GM12891 (cell line): ENCODE results near the gene FLNC.

ENCODE experiments used
- DNase-seq: peaks from one replicate; pipeline ENCODE4 v3.0.0; 2011; ENCODE audit warnings: low spot score; ENCODE audit not compliant: insufficient read length
- FAIRE-seq: peaks from 2 replicates; lab custom pipeline; 2011; peaks lifted over from hg19 to GRCh38; lab: Jason Lieb, UNC
- PAX5 ChIP-seq: IDR thresholded peaks from 2 replicates; pipeline ENCODE4 v1.6.1; 2011; ENCODE audit warnings: low read length, moderate library complexity, mild to moderate bottlenecking; ENCODE audit not compliant: insufficient read depth, severe bottlenecking
- POLR2A ChIP-seq: IDR thresholded peaks from 2 replicates; pipeline ENCODE4 v1.6.1; 2011; ENCODE audit warnings: low read depth, low read length, control low read depth
- POLR2AphosphoS5 ChIP-seq: IDR thresholded peaks from 2 replicates; pipeline ENCODE4 v1.6.1; 2011; ENCODE audit warnings: low read depth, low read length, control low read depth
- POU2F2 ChIP-seq: IDR thresholded peaks from 2 replicates; pipeline ENCODE4 v1.6.1; 2011; ENCODE audit warnings: low read depth, mild to moderate bottlenecking, control low read depth, low read length, moderate library complexity
- SPI1 ChIP-seq: IDR thresholded peaks from 2 replicates; pipeline ENCODE4 v1.6.1; 2011; ENCODE audit warnings: low read depth, low read length, control low read depth
- TAF1 ChIP-seq: IDR thresholded peaks from 2 replicates; pipeline ENCODE4 v1.6.1; 2011; ENCODE audit warnings: low read depth, low read length, control low read depth

FLNC gene

DNA sequence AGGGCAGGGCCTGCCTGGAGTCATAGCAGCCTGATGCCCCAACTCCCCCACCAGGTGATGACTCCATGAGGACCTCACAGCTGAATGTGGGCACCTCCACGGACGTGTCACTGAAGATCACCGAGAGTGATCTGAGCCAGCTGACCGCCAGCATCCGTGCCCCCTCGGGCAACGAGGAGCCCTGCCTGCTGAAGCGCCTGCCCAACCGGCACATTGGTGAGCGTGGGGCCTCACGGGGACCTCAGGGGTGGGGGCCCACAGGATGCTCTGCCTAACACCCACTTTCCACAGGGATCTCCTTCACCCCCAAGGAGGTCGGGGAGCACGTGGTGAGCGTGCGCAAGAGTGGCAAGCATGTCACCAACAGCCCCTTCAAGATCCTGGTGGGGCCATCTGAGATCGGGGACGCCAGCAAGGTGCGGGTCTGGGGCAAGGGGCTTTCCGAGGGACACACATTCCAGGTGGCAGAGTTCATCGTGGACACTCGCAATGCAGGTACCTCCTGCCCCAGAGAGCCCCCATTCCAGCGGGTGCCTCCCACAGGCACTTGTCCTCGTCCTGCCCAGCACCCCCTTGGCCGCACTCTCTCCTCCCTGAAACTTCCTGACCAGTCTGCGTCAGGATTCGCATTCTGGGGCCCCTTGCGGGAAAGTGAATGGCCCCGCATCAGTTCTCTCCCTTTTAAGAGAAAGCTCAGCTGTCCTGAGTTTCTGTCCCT is 22.5 kb downstream of the FLNC start:
- TF ChIP-seq POLR2A (no peak), POLR2AphosphoS5 (no peak), SPI1 (no peak), TAF1 (no peak), PAX5 (no peak), POU2F2 (no peak)
- FAIRE-seq (no peak), DNase-seq (no peak)

DNA sequence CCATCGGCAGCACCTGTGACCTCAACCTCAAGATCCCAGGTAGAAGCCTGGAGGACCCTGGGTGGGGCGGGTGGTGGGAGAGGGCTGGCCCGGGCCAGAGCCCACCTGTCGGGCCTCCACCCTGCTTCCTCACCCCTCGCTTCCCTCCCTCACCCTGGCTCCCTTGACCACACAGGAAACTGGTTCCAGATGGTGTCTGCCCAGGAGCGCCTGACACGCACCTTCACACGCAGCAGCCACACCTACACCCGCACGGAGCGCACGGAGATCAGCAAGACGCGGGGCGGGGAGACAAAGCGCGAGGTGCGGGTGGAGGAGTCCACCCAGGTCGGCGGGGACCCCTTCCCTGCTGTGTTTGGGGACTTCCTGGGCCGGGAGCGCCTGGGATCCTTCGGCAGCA is 23.6 kb downstream of the FLNC start:
- no peak for DNase-seq
- FAIRE-seq, result no peak
- TF ChIP-seq POLR2AphosphoS5, result no peak
- TF ChIP-seq SPI1, result no peak
- no peak for TF ChIP-seq PAX5
- TF ChIP-seq POU2F2, result no peak
- no peak for TF ChIP-seq TAF1
- no peak for TF ChIP-seq POLR2A

DNA sequence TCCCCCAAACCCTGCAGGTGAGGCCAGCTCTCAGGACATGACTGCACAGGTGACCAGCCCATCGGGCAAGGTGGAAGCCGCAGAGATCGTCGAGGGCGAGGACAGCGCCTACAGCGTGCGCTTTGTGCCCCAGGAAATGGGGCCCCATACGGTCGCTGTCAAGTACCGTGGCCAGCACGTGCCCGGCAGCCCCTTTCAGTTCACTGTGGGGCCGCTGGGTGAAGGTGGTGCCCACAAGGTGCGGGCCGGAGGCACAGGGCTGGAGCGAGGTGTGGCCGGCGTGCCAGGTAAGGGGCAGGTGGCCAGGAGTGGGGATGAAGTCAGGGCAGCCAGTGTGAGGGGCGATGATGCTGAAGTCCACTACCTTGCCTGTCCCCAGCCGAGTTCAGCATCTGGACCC is 24.2 kb downstream of the FLNC start:
- no peak for DNase-seq
- TF ChIP-seq POU2F2, result no peak
- no peak for TF ChIP-seq POLR2A
- no peak for TF ChIP-seq TAF1
- no peak for TF ChIP-seq PAX5
- TF ChIP-seq SPI1, result no peak
- TF ChIP-seq POLR2AphosphoS5, result no peak
- no peak for FAIRE-seq

DNA sequence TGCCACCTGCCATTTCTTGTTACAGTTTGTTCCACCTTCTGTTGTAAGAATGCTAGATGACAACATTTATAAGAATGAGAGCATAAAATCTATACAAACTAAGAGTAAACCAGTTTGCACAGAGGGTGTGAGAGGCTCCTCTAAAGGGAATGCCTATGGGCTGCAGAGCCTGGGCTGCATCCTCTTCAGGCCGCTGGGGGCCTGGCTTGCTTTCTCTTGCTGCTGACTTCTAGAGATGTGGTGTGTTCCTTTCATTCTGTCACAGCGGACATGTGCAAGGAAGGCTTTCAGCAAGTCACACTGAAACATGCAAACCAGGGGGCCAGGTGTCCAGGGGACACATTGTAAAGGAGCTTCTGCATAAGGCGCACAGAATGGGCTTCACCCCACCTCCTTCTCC is 25.4 kb downstream of the FLNC start:
- no peak for DNase-seq
- FAIRE-seq, result no peak
- TF ChIP-seq SPI1 (no peak), POU2F2 (no peak), TAF1 (no peak), POLR2AphosphoS5 (no peak), POLR2A (no peak), PAX5 (no peak)

DNA sequence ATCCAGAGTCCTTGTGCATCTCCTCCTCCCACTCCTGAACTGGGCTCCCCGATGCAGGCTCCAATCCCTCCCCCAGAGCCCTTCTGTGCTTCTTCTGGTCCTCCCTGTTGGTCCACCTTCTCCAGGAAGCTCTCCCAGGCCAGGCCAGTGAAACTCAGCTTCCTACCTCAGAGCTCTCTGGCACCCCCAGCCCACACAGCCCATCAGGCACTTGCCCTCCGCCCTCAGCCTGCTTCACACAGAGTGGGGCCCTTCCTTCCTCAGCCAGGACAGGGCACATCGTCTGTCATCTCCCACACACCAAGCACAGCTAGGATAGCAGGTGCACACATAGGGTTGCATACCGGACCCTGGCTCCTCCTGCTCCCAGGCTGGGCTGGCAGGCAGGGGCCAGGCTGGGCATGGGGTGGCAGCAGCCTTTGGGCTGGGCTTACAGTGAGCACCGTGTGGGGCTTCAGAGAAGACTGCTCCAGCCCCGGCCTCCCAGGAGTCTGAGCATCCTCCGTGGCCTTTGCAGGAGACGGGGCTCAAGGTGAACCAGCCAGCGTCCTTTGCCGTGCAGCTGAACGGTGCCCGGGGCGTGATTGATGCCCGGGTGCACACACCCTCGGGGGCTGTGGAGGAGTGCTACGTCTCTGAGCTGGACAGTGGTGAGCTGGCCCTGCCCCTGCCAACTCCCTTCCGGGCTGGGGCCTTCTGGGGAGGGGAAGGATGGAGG is 26.0 kb downstream of the FLNC start:
- no peak for DNase-seq
- no peak for TF ChIP-seq POLR2A
- no peak for TF ChIP-seq POLR2AphosphoS5
- no peak for TF ChIP-seq POU2F2
- no peak for TF ChIP-seq SPI1
- TF ChIP-seq PAX5, result no peak
- TF ChIP-seq TAF1, result no peak
- FAIRE-seq, result no peak

DNA sequence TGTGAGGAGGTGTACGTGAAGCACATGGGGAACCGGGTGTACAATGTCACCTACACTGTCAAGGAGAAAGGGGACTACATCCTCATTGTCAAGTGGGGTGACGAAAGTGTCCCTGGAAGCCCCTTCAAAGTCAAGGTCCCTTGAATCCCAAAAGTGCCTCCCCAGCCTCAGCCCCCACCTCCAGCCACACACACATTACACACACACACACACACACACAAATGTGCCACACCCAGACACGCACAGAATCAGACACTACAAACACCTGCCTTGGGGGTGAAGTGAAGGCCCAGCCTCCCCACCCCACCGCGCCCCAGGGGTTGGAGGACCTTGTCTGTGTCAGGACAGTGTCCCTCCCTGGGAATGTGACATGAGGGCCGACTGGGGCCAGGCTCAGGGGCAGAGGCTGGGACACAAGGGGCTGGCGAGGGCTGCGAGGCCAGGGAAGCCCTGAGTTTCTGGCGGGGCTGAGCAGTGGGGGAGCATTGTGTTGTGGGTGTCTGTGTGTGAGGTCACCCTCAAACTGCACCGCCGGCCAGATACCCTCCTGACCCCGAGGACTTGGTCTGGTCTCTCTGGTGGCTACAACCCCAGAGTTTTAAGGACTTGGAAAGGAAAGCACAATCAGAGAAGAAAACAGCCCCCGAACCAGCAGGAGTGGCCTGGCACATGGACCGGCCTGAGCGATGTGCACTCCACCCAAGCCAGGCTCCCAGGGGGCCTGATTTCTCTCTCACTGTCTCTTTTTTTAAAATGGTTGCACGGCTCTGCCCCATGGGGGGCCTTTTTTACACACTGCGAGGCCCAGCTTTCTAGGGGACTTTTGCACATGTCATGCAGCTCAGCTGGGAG is 28.4 kb downstream of the FLNC start:
- FAIRE-seq, result no peak
- DNase-seq, result no peak
- TF ChIP-seq POLR2A (no peak), PAX5 (no peak), SPI1 (no peak), POU2F2 (no peak), POLR2AphosphoS5 (no peak), TAF1 (no peak)

DNA sequence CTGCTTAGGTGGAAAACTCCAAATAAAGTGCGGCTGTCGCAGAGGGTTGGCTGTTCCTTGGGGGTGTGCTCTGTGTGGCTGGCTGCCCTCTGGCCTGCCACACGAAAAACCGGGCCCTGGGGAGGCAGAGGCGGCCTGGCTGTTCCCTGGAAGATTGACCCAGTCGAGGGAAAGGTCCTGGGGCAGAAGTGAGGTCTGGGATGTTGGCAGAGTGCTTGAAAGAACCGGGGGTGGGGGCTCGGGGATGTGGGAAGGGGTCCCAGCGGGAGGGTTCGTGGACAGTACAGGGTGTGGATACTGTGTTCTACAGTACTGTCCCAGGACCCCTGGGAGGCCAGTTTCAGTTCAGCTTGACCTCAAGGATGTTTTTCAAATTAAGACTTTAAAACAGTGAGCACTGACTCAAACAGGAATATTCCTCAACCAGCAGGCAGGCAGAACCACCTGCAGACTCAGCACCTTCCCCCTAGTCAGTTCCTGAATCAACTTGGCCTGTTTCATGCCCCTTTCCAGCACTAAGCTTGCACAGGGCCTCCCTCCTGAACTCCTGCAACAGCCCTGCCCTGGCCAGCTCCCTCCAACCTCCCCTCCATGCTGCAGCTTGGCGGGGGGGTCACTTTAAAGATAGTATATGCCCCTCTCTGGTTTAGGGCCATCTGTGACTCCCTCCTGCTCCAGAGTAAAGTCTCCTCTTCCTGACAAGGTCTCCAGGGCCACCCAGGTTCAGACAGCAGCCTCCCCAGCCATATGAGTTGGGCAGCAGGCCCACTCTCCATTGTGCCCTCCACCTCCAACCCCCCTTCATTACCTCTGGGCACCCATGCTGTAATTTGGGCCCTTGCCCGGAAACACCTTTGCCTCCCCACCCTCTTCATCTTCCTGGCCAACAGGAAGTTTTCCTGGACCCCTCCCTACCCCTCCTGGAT is 29.3 kb downstream of the FLNC start:
- FAIRE-seq (no peak), DNase-seq (no peak)
- TF ChIP-seq TAF1 (no peak), POLR2A (no peak), PAX5 (no peak), SPI1 (no peak), POLR2AphosphoS5 (no peak), POU2F2 (no peak)

DNA sequence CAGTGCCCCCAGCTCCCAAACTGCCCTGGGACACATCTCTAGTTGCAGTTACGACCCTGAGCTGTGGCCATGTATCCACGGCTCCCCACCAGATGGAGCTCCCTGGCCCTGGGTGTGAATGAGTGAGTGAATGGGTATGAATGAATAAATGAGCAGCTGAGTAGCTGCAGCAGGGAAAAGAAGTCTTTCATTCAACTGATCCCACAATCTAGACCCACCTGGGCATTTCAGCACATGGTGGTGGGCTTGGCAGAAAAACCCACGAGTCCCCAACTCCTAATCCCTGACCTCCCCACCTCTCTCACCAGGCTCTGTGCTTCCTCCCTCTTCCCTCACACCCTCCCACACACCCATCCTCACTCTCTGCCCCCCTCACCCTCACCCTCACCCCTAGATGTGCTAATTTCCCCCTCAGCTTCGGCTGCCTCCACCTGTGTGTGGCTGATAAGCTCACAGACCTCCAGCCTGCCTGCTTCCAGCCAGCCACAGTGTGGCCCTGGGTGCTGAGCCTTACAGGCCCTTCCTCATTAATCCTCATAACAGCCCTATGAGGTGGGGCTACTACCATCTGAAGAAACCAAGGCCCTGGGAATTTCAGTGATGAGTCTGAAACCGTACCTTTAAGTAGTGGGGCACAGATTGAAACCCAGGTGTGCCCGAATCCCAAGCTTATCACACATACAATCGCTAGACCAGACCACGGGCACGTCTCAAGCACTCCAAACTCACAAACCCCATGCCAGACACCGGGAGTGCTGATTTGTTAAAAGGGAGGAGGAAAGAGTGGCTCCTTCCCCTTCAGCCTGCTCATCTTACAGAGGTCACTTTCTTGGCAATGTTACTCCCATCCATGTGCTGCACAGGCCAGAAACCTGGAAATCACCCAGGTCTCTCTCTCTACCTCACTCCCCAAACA is 30.2 kb downstream of the FLNC start:
- no peak for DNase-seq
- TF ChIP-seq POLR2A (no peak), POLR2AphosphoS5 (no peak), POU2F2 (no peak), TAF1 (no peak)
- FAIRE-seq, result no peak
